GM21717 (cell line): ENCODE data around the gene CHERP.
"Not testable (repeated sequence)": the region's sequence is repeated elsewhere in the genome, so short reads cannot be mapped to it uniquely, and the experiment has no call there.

ENCODE experiments used
- ATAC-seq: cut with Tn5 transposase; IDR thresholded peaks from one replicate; pipeline ENCODE4 v1.9.1; 2021; ENCODE audit warnings: mild to moderate bottlenecking, moderate library complexity; ENCODE audit not compliant: unreplicated experiment

The CHERP gene

GRCh38 chr19:16482745-16483144 lies 59.5 kb downstream of the CHERP start:
- no peak for ATAC-seq

GRCh38 chr19:16477311-16477710 lies 64.9 kb downstream of the CHERP start:
- ATAC-seq: no peak

DNA sequence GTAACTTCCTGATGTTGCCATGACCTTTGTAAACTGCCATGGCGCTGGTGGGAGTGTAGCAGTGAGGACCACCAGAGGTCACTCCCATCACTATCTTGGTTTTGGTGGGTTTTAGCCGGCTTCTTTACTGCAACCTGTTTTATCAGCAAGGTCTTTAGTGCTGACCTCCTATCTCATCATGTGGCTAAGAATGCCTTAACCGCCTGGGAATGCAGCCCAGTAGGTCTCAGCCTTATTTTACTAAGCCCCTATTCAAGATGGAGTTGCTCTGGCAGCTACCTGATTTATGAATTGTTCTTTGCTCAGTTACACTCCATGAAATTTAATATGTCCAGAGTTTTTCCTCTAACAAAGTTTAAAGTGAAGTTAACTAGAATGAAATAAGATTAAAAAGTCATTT lies 65.8 kb downstream of the CHERP start:
- no peak for ATAC-seq

DNA sequence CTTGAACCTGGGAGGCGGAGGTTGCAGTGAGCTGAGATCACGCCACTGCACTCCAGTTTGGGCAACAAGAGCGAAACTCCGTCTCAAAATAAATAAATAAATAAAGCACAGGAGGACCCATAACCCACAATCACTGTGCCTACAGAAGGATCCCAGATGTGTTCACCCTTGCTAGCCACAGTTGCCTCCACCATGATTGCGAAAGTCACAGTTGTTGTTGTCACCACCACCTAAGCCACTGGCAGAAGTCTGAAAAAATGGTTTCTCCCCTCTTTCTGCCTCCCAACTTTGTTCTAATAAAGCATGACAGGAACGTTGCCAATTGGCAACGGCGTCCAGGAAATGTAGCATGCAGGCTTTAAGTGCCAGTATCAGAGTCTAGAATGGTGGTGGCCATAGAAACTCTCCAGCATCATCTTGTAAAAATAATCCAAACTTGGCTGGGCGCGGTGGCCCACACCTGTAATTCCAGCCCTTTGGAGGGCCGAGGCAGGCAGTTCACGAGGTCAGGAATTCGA lies 68.3 kb downstream of the CHERP start:
- no peak for ATAC-seq

DNA sequence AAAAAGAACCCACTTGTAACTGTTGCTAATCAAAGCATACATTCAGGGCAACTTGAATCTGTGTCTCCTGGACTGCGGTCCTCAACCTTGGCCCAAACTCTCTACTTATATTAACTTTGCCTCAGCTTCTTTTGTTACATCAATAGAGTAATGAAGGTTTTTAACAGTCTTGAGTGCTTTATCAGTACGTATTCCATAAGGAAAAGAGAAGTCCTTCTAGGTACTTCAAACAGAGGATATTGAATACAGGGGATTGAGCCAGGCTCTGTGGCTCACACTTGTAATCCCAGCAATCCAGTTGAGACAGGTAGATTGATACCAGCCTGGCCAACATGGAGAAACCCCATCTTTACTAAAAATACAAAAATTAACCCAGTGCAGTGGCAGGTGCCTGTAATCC lies 69.2 kb downstream of the CHERP start:
- no peak for ATAC-seq

DNA sequence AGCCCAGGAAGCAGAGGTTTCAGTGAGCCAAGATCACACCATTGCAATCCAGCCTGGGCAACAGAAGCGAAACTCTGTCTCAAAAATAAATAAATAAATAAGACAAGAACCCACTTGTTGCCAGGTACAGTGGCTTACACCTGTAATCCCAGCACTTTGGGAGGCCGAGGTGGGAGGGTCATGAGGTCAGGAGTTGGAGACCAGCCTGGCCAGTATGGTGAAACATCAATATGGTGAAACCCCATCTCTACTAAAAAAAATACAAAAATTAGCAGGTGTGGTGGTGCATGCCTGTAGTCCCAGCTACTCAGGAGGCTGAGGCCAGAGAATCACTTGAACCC lies 69.7 kb downstream of the CHERP start:
- ATAC-seq: not testable (repeated sequence)

- peak; percentile 35 for ATAC-seq
Observed at GRCh38 chr19:16470911-16471811, 71.1 kb downstream of the CHERP start.

GRCh38 chr19:16470541-16470910 lies 71.7 kb downstream of the CHERP start:
- no peak for ATAC-seq
